ENCODE results near the gene UBR3. TPM values are rescaled to one million over a fixed set of nuclear protein-coding genes. Genes with fewer than 3 reads are reported as not detected.
"Not testable (repeated sequence)": the region's sequence is repeated elsewhere in the genome, so short reads cannot be mapped to it uniquely, and the experiment has no call there.

The UBR3 gene
- total RNA-seq, 1 experiment from 2014 or later = 21.9 TPM

GRCh38 chr2:169928463-169928864, 101.2 kb downstream of the UBR3 start:
- TF ChIP-seq CTCF (conservative IDR thresholded peaks at IDR 0.05) (peak; percentile 81), EZH2 (IDR thresholded peaks at IDR 0.05; ENCODE audit: low read depth) (no peak)
- no peak overlapping the region for H3K4me3 ChIP-seq

GRCh38 chr2:169933124-169933711, 106.0 kb downstream of the UBR3 start:
- H3K4me2 ChIP-seq = no peak overlapping the region
- H3F3A ChIP-seq (ENCODE audit: insufficient read depth, low read depth) = no peaks in the 10 kb centered on the region; the same call in 1 of the 2 replicates
- ChIA-PET POLR2A (ENCODE audit: unreplicated experiment) (no interaction called here), CTCF (no interaction called here)
- no peaks in the 10 kb centered on the region for H3K9me2 ChIP-seq (ENCODE audit: insufficient read depth)
- H2AFZ ChIP-seq = no peak overlapping the region
- no peaks in the 10 kb centered on the region for H3K4me1 ChIP-seq (replicated peaks; ENCODE audit: insufficient read depth)
- no TSS peak for BruUV-seq (replicated peaks)
- H3K4me3 ChIP-seq = no peak overlapping the region
- H3K27me3 ChIP-seq (ENCODE audit: insufficient read depth, low read depth) = no peaks in the 10 kb centered on the region
- intact Hi-C loops (cut with micrococcal nuclease; ENCODE audit: unreplicated experiment) = loop anchor here (1.0 to 2.0 kb wide), 2 partner anchors 391 to 880 kb away; no protein-coding TSS in a partner anchor
- no peak overlapping the region for H3K27ac ChIP-seq
- TF ChIP-seq EZH2 (IDR thresholded peaks at IDR 0.05; ENCODE audit: low read depth) = no peak
- TF ChIP-seq CTCF (conservative IDR thresholded peaks at IDR 0.05) = peak; percentile 72
- H3K79me2 ChIP-seq (ENCODE audit: low read depth) = no peaks in the 10 kb centered on the region
- no peaks in the 10 kb centered on the region for H4K20me1 ChIP-seq (ENCODE audit: insufficient read depth)
- DNase-seq = no peak
- H3K9me3 ChIP-seq (ENCODE audit: insufficient read depth, low read depth) = no peaks in the 10 kb centered on the region
- no peaks in the 10 kb centered on the region for H3K36me3 ChIP-seq (ENCODE audit: low read depth)

More at GRCh38 chr2:169928463-169928864, 101.2 kb downstream of the UBR3 start:
- no peak for DNase-seq
- Histone ChIP-seq H2AFZ (no peak overlapping the region), H4K20me1 (ENCODE audit: insufficient read depth) (no peaks in the 10 kb centered on the region), H3K27me3 (ENCODE audit: insufficient read depth, low read depth) (no peaks in the 10 kb centered on the region), H3K27ac (no peak overlapping the region), H3F3A (ENCODE audit: insufficient read depth, low read depth) (no peaks in the 10 kb centered on the region; the same call in 1 of the 2 replicates), H3K4me2 (no peak overlapping the region), H3K4me1 (replicated peaks; ENCODE audit: insufficient read depth) (no peaks in the 10 kb centered on the region), H3K9me3 (ENCODE audit: insufficient read depth, low read depth) (no peaks in the 10 kb centered on the region), H3K36me3 (ENCODE audit: low read depth) (no peaks in the 10 kb centered on the region), H3K79me2 (ENCODE audit: low read depth) (no peaks in the 10 kb centered on the region), H3K9me2 (ENCODE audit: insufficient read depth) (no peaks in the 10 kb centered on the region)
- POLR2A ChIA-PET (ENCODE audit: unreplicated experiment) = no interaction called here
- CTCF ChIA-PET = interaction anchor here (1.0 kb wide), 1 partner anchor 476 kb away, joined by 8 read pairs; no protein-coding TSS in a partner anchor
- intact Hi-C loops (cut with micrococcal nuclease; ENCODE audit: unreplicated experiment) = loop anchor here (5.0 kb wide), 3 partner anchors 401 to 816 kb away; no protein-coding TSS in a partner anchor
- BruUV-seq (replicated peaks) = no TSS peak

GRCh38 chr2:169936652-169937051, 109.4 kb downstream of the UBR3 start:
- H3K36me3 ChIP-seq (ENCODE audit: low read depth); POLR2A ChIA-PET (ENCODE audit: unreplicated experiment); H3K79me2 ChIP-seq (ENCODE audit: low read depth); H3K27me3 ChIP-seq (ENCODE audit: insufficient read depth, low read depth); CTCF ChIA-PET; H4K20me1 ChIP-seq (ENCODE audit: insufficient read depth); H3K4me3 ChIP-seq; H3K4me2 ChIP-seq; H3F3A ChIP-seq (ENCODE audit: insufficient read depth, low read depth); BruUV-seq (replicated peaks); H3K9me3 ChIP-seq (ENCODE audit: insufficient read depth, low read depth); intact Hi-C loops (cut with micrococcal nuclease; ENCODE audit: unreplicated experiment); H3K4me1 ChIP-seq (replicated peaks; ENCODE audit: insufficient read depth); H3K27ac ChIP-seq; H2AFZ ChIP-seq; H3K9me2 ChIP-seq (ENCODE audit: insufficient read depth); DNase-seq: not testable (repeated sequence)

GRCh38 chr2:169945515-169945914, 118.3 kb downstream of the UBR3 start:
- H3K4me3 ChIP-seq = no peak overlapping the region
- H3K36me3 ChIP-seq (ENCODE audit: low read depth) = no peaks in the 10 kb centered on the region
- no peak overlapping the region for H3K4me2 ChIP-seq
- no peak overlapping the region for H3K27ac ChIP-seq
- H3K9me3 ChIP-seq (ENCODE audit: insufficient read depth, low read depth) = no peaks in the 10 kb centered on the region
- H3K4me1 ChIP-seq (replicated peaks; ENCODE audit: insufficient read depth) = no peaks in the 10 kb centered on the region
- no peaks in the 10 kb centered on the region for H3K9me2 ChIP-seq (ENCODE audit: insufficient read depth)
- no peaks in the 10 kb centered on the region for H3K79me2 ChIP-seq (ENCODE audit: low read depth)
- no peak for DNase-seq
- intact Hi-C loops (cut with micrococcal nuclease; ENCODE audit: unreplicated experiment) = no loop called here
- H3F3A ChIP-seq (ENCODE audit: insufficient read depth, low read depth) = no peaks in the 10 kb centered on the region
- no peak overlapping the region for H2AFZ ChIP-seq
- POLR2A ChIA-PET (ENCODE audit: unreplicated experiment) = interaction anchor here (0.6 kb wide), 1 partner anchor 146 kb away, joined by 3 read pairs; no protein-coding TSS in a partner anchor
- H3K27me3 ChIP-seq (ENCODE audit: insufficient read depth, low read depth) = no peaks in the 10 kb centered on the region
- CTCF ChIA-PET = no interaction called here
- BruUV-seq (replicated peaks) = no TSS peak
- TF ChIP-seq EZH2 (IDR thresholded peaks at IDR 0.05; ENCODE audit: low read depth) = no peak
- no peak for TF ChIP-seq CTCF (conservative IDR thresholded peaks at IDR 0.05)
- no peaks in the 10 kb centered on the region for H4K20me1 ChIP-seq (ENCODE audit: insufficient read depth)
